Left lung (tissue), 10 donors: Measurements from ENCODE around the gene WDR59. TPM values are rescaled to one million over a fixed set of nuclear protein-coding genes. Genes with fewer than 3 reads are reported as not detected.
A peak's percentile ranks its signal among the peaks of the same experiment; 100 is the strongest.
"Not testable (repeated sequence)": the region's sequence is repeated elsewhere in the genome, so short reads cannot be mapped to it uniquely, and the experiment has no call there.

Experiments used
- ATAC-seq: fragments of 200-7000 bp; cut with Tn5 transposase; one replicate; pipeline ENCODE4 v1.9.1; 2020; ENCODE audit warnings: moderate library complexity
- DNase-seq, 4 donors: peaks; one replicate each; pipeline ENCODE4 v3.0.0-alpha.2; 2013 to 2020
- H3K27ac ChIP-seq, 2 donors: fragments of 200-600 bp; sonication (generic) in 1 of 2; one replicate each; pipeline versions ENCODE4 v1.5.0 to v1.8.0; 2020 to 2021
- H3K27me3 ChIP-seq, 2 donors: fragments of 200-600 bp; sonication (generic) in 1 of 2; one replicate each; pipeline versions ENCODE4 v1.5.0 to v1.8.0; 2020 to 2021
- H3K36me3 ChIP-seq, 2 donors: fragments of 200-600 bp; sonication (generic) in 1 of 2; one replicate each; pipeline versions ENCODE4 v1.5.0 to v1.8.0; 2020 to 2021
- H3K4me1 ChIP-seq, 2 donors: fragments of 200-600 bp; one replicate each; pipeline ENCODE4 v1.8.0; 2021
- H3K4me3 ChIP-seq, 2 donors: fragments of 200-600 bp; sonication (generic) in 1 of 2; one replicate each; pipeline versions ENCODE4 v1.5.0 to v1.8.0; 2020 to 2021; ENCODE audit warnings: mild to moderate bottlenecking in 1 of 2
- H3K9me3 ChIP-seq, 2 donors: fragments of 200-600 bp; sonication (generic) in 1 of 2; one replicate each; pipeline versions ENCODE4 v1.5.0 to v1.8.0; 2020 to 2021
- CTCF ChIP-seq, 2 donors: fragments of 200-600 bp; sonication (generic) in 1 of 2; IDR thresholded peaks; one replicate each; pipeline versions ENCODE4 v1.5.0 to v1.8.0; 2021; ENCODE audit warnings: antibody characterized with exemption in 2 of 2
- intact Hi-C, 2 donors: fragments of 100-400 bp; cut with DNase I; formaldehyde crosslinking; loops; one replicate each; pipeline versions ENCODE4 v1.11.2 to v1.14.2; 2022
- polyA plus RNA-seq, 6 donors: library from polyadenylated mRNA; unstranded; fragments of 120-200 nt; gene quantifications; one replicate each; pipeline ENCODE4 v1.2.1, GENCODE V29; 2013; ENCODE audit not compliant: insufficient read length in 6 of 6
- total RNA-seq, 2 donors: library from RNA; stranded (reverse); fragmentation: NEBNext Ultra II Directional; extraction: Animal tissue kit (Norgen Biotek cat#: 25700); gene quantifications; one replicate each; pipeline ENCODE4 v1.2.1, GENCODE V29; 2021
- donor health status: DM: no; HTN: yes; CAD: no.
- donor health status: DM: no; HTN: no; CAD: no.

WDR59 gene
- total and polyA plus RNA-seq, 8 donors = 46.9 to 113 (median 97.6) TPM

GRCh38 chr16:75019586-75019985, 34.7 kb upstream of the WDR59 start:
- Histone ChIP-seq H3K4me1 (peaks cover 0 to 24% of the 10 kb centered on the region in 2 donors), H3K4me3 (no peak overlapping the region), H3K9me3 (peaks cover 0 to 11% of the 10 kb centered on the region in 2 donors), H3K36me3 (no peaks in the 10 kb centered on the region), H3K27ac (no peak overlapping the region), H3K27me3 (no peaks in the 10 kb centered on the region)
- no peak for TF ChIP-seq CTCF (IDR thresholded peaks at IDR 0.05)
- ATAC-seq (no peak), DNase-seq (no peak)
- intact Hi-C loops = no loop called here

- no peaks in the 10 kb centered on the region for H3K36me3 ChIP-seq
- no peak for TF ChIP-seq CTCF (IDR thresholded peaks at IDR 0.05)
- H3K9me3 ChIP-seq = peaks cover 0 to 11% of the 10 kb centered on the region in 2 donors
- ATAC-seq (no peak), DNase-seq (no peak)
- no peaks in the 10 kb centered on the region for H3K27me3 ChIP-seq
- intact Hi-C loops = no loop called here
- no peak overlapping the region for H3K27ac ChIP-seq
- no peak overlapping the region for H3K4me3 ChIP-seq
- H3K4me1 ChIP-seq = peaks cover 0 to 18% of the 10 kb centered on the region in 2 donors
Observed at GRCh38 chr16:75019007-75019406, 34.1 kb upstream of the WDR59 start.

- Histone ChIP-seq H3K4me3 (no peak overlapping the region), H3K27me3 (no peaks in the 10 kb centered on the region), H3K36me3 (no peaks in the 10 kb centered on the region), H3K4me1 (peaks cover 0 to 28% of the 10 kb centered on the region in 2 donors), H3K27ac (peak overlapping the region in 1 of 2 donors; percentile 45), H3K9me3 (peaks cover 0 to 11% of the 10 kb centered on the region in 2 donors)
- no peak for TF ChIP-seq CTCF (IDR thresholded peaks at IDR 0.05)
- DNase-seq = no peak
- intact Hi-C loops = no loop called here
- no peak for ATAC-seq
Observed at GRCh38 chr16:75017670-75018525, 33.0 kb upstream of the WDR59 start.

GRCh38 chr16:75016451-75017081, 31.6 kb upstream of the WDR59 start:
- Histone ChIP-seq H3K9me3 (peaks cover 0 to 10% of the 10 kb centered on the region in 2 donors), H3K4me1 (peaks cover 8 to 41% of the 10 kb centered on the region in 2 donors)
- intact Hi-C loops, DNase-seq, ATAC-seq, H3K4me3 ChIP-seq, H3K27me3 ChIP-seq, H3K36me3 ChIP-seq, H3K27ac ChIP-seq: not testable (repeated sequence)

GRCh38 chr16:75014318-75014717, 29.4 kb upstream of the WDR59 start:
- DNase-seq = no peak
- Histone ChIP-seq H3K9me3 (no peaks in the 10 kb centered on the region), H3K36me3 (no peaks in the 10 kb centered on the region), H3K27ac (no peak overlapping the region), H3K27me3 (no peaks in the 10 kb centered on the region), H3K4me3 (no peak overlapping the region), H3K4me1 (peaks cover 13 to 59% of the 10 kb centered on the region in 2 donors)
- intact Hi-C loops = no loop called here
- ATAC-seq = no peak
- TF ChIP-seq CTCF (IDR thresholded peaks at IDR 0.05) = no peak

- H3K9me3 ChIP-seq, H3K27me3 ChIP-seq, DNase-seq, intact Hi-C loops, H3K4me3 ChIP-seq, H3K36me3 ChIP-seq, ATAC-seq: not testable (repeated sequence)
- Histone ChIP-seq H3K27ac (peak overlapping the region; percentile 80 to 86), H3K4me1 (peaks cover 13 to 58% of the 10 kb centered on the region in 2 donors)
Observed at GRCh38 chr16:75013123-75013522, 28.2 kb upstream of the WDR59 start.
